Keratinocyte (primary cell): Measurements from ENCODE around the gene CCDC85B.

Experiments
- EZH2 ChIP-seq: IDR thresholded peaks from one replicate; pipeline ENCODE4 v1.6.1; 2012; ENCODE audit warnings: inconsistent platforms, mild to moderate bottlenecking, low read length, moderate library complexity
- TF ChIP-seq, protein P1 (sequence below), 3 experiments: IDR thresholded peaks in 1 of 3; conservative IDR thresholded peaks in 1 of 3; optimal IDR thresholded peaks in 1 of 3; 2 replicates in 2 of 3; 3 replicates in 1 of 3; pipeline versions ENCODE3 to v1.5.1; 2011; ENCODE audit warnings: low read length in 3 of 3, mild to moderate bottlenecking in 3 of 3, moderate library complexity in 2 of 3, control low read depth in 1 of 3, inconsistent platforms in 1 of 3; ENCODE audit not compliant: insufficient read depth in 2 of 3; ENCODE audit errors: extremely low read depth in 1 of 3

DNA sequence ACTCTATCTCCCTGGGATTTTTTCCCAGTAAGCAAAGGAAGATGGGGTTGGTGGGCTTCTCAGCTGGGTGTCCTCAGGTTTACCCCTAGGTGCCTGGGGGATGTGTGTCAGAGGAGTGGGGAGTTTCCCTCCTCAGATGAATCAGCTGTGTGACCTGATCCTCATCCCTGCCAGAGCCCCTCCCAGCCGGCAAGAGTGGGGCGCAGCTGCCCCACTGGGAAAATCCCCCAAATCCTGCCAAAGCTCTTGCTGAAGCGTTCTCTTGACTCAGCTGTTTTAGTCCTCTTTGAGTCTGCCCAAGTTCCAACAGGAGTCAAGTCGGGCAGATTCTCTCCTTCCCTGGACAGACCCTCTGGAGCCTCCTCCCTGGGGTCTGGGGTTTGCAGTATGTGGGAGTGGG is 22.4 kb downstream of the CCDC85B start:
- TF ChIP-seq, protein P1, sequence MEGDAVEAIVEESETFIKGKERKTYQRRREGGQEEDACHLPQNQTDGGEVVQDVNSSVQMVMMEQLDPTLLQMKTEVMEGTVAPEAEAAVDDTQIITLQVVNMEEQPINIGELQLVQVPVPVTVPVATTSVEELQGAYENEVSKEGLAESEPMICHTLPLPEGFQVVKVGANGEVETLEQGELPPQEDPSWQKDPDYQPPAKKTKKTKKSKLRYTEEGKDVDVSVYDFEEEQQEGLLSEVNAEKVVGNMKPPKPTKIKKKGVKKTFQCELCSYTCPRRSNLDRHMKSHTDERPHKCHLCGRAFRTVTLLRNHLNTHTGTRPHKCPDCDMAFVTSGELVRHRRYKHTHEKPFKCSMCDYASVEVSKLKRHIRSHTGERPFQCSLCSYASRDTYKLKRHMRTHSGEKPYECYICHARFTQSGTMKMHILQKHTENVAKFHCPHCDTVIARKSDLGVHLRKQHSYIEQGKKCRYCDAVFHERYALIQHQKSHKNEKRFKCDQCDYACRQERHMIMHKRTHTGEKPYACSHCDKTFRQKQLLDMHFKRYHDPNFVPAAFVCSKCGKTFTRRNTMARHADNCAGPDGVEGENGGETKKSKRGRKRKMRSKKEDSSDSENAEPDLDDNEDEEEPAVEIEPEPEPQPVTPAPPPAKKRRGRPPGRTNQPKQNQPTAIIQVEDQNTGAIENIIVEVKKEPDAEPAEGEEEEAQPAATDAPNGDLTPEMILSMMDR (optimal IDR thresholded peaks at IDR 0.05 in 1 of 3, IDR thresholded peaks at IDR 0.05 in 1 of 3, conservative IDR thresholded peaks at IDR 0.05 in 1 of 3; ENCODE audit: extremely low read depth in 1 of 3, insufficient read depth in 2 of 3, low read length in 3 of 3): no peak
- TF ChIP-seq EZH2: no peak
